Keratinocyte (primary cell): Measurements from ENCODE around the gene KIF13A. TPM values are rescaled to one million over a fixed set of nuclear protein-coding genes. Genes with fewer than 3 reads are reported as not detected.

Experiments used
- DNase-seq: peaks from one replicate; pipeline ENCODE4 v3.0.0-alpha.2; 2011; ENCODE audit warnings: low read depth, missing footprints, low spot score
- FAIRE-seq: peaks from 2 replicates; lab custom pipeline; 2011; peaks lifted over from hg19 to GRCh38; lab: Jason Lieb, UNC
- H2AFZ ChIP-seq: 2 replicates; pipeline ENCODE4 v1.6.0; 2012; ENCODE audit warnings: low read length, control low read depth, inconsistent platforms; ENCODE audit not compliant: control insufficient read depth
- H3K27ac ChIP-seq: 2 replicates; pipeline ENCODE4 v1.5.1; 2011; ENCODE audit warnings: low read length; ENCODE audit not compliant: control insufficient read depth, insufficient read depth
- H3K27me3 ChIP-seq: 3 replicates; pipeline ENCODE4 v1.6.0; 2011; ENCODE audit warnings: low read length; ENCODE audit not compliant: control insufficient read depth, insufficient read depth; ENCODE audit errors: extremely low read depth
- H3K36me3 ChIP-seq, 2 experiments: 2 replicates in 1 of 2; 3 replicates in 1 of 2; pipeline ENCODE4 v1.5.1; 2011; ENCODE audit warnings: low read length in 2 of 2, mild to moderate bottlenecking in 1 of 2; ENCODE audit not compliant: control insufficient read depth in 2 of 2, insufficient read depth in 2 of 2; ENCODE audit errors: extremely low read depth in 1 of 2
- H3K4me1 ChIP-seq: 3 replicates; pipeline ENCODE4 v1.5.1; 2011; ENCODE audit warnings: low read length; ENCODE audit not compliant: control insufficient read depth, insufficient read depth; ENCODE audit errors: extremely low read depth
- H3K4me2 ChIP-seq: 3 replicates; pipeline ENCODE4 v1.6.0; 2011; ENCODE audit warnings: low read depth, low read length; ENCODE audit not compliant: control insufficient read depth, insufficient read depth; ENCODE audit errors: extremely low read depth
- H3K4me3 ChIP-seq, 3 experiments: fragments of 200-600 bp in 1 of 3; sonication (generic) in 1 of 3; 2 replicates in 2 of 3; 3 replicates in 1 of 3; pipeline ENCODE4 v1.5.1; 2011 to 2016; ENCODE audit warnings: low read length in 3 of 3, mild to moderate bottlenecking in 3 of 3, control low read depth in 2 of 3, inconsistent platforms in 1 of 3, low read depth in 1 of 3, mixed read lengths in 1 of 3, mixed run types in 1 of 3, moderate library complexity in 1 of 3; ENCODE audit not compliant: control insufficient read depth in 2 of 3, insufficient read depth in 2 of 3; ENCODE audit errors: extremely low read depth in 1 of 3
- H3K79me2 ChIP-seq: 2 replicates; pipeline ENCODE4 v1.6.0; 2012; ENCODE audit warnings: low read length; ENCODE audit not compliant: control insufficient read depth, insufficient read depth
- H3K9ac ChIP-seq: 3 replicates; pipeline ENCODE4 v1.6.0; 2011; ENCODE audit warnings: low read length; ENCODE audit not compliant: control insufficient read depth, insufficient read depth; ENCODE audit errors: extremely low read depth
- H3K9me1 ChIP-seq: 3 replicates; pipeline ENCODE4 v1.6.0; 2011; ENCODE audit warnings: low read length; ENCODE audit not compliant: control insufficient read depth, insufficient read depth; ENCODE audit errors: extremely low read depth
- H3K9me3 ChIP-seq: 2 replicates; pipeline ENCODE4 v1.5.1; 2012; ENCODE audit warnings: low read depth, low read length; ENCODE audit not compliant: control insufficient read depth
- H4K20me1 ChIP-seq: 3 replicates; pipeline ENCODE4 v1.6.0; 2011; ENCODE audit warnings: low read length; ENCODE audit not compliant: control insufficient read depth, insufficient read depth; ENCODE audit errors: extremely low read depth
- EZH2 ChIP-seq: IDR thresholded peaks from one replicate; pipeline ENCODE4 v1.6.1; 2012; ENCODE audit warnings: inconsistent platforms, mild to moderate bottlenecking, low read length, moderate library complexity
- dilution Hi-C: fragments of 300-500 bp; cut with MboI; formaldehyde crosslinking; loops from one replicate; pipeline ENCODE4 v1.7.0; 2020; ENCODE audit warnings: low sequenced_read_pairs; ENCODE audit not compliant: extremely low pct_ligation_motif_present
- polyA plus RNA-seq, 5 experiments: library from polyadenylated mRNA; depleted of rRNA in 3 of 5; stranded (reverse) in 3 of 5; stranded (forward) in 1 of 5; unstranded in 1 of 5; fragments of >200 nt; gene quantifications; 1 replicate in 1 of 5; 2 replicates in 3 of 5; 3 replicates in 1 of 5; pipeline versions ENCODE4 v1.2.1 to v1.2.3, GENCODE V29; 2011 to 2012; ENCODE audit warnings: missing spikeins in 2 of 5, low read depth in 1 of 5, low replicate concordance in 1 of 5
- TF ChIP-seq, protein P1 (sequence below), 3 experiments: IDR thresholded peaks in 1 of 3; conservative IDR thresholded peaks in 1 of 3; optimal IDR thresholded peaks in 1 of 3; 2 replicates in 2 of 3; 3 replicates in 1 of 3; pipeline versions ENCODE3 to v1.5.1; 2011; ENCODE audit warnings: low read length in 3 of 3, mild to moderate bottlenecking in 3 of 3, moderate library complexity in 2 of 3, control low read depth in 1 of 3, inconsistent platforms in 1 of 3; ENCODE audit not compliant: insufficient read depth in 2 of 3; ENCODE audit errors: extremely low read depth in 1 of 3

KIF13A gene
- polyA plus RNA-seq, 1 donor (not counting 4 experiments of a cell fraction or from before 2014, with no cell fraction given): 96.2 TPM

DNA sequence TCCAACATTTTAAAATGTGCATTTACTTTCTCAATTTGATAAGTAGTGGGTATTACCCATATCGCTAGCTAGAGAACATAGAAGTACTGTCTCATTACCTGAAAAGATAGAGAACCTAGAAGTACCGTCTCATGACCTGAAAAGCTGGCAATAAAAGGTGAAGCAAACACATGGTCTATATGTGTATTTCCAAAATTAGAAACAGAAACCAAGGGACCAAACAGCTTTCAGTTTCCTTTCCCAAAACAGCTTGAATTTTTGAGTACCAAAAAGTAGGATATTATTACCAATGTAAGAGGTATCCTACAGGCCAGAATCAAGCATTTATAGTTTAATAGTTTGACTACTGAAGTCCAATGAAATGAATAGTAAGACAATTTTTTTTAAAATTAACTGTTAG lies 77.2 kb downstream of the KIF13A start:
- H3K9ac ChIP-seq: no peak overlapping the region
- H3K9me1 ChIP-seq: peaks cover 4% of the 10 kb centered on the region
- DNase-seq (no peak), FAIRE-seq (no peak)
- peaks cover 7% of the 10 kb centered on the region for H4K20me1 ChIP-seq
- H2AFZ ChIP-seq: no peak overlapping the region
- no peaks in the 10 kb centered on the region for H3K27me3 ChIP-seq
- H3K4me1 ChIP-seq: peaks cover 46% of the 10 kb centered on the region
- peaks cover 4 to 5% of the 10 kb centered on the region in 2 experiments for H3K36me3 ChIP-seq
- no peak overlapping the region for H3K27ac ChIP-seq
- TF ChIP-seq EZH2: no peak
- TF ChIP-seq, protein P1, sequence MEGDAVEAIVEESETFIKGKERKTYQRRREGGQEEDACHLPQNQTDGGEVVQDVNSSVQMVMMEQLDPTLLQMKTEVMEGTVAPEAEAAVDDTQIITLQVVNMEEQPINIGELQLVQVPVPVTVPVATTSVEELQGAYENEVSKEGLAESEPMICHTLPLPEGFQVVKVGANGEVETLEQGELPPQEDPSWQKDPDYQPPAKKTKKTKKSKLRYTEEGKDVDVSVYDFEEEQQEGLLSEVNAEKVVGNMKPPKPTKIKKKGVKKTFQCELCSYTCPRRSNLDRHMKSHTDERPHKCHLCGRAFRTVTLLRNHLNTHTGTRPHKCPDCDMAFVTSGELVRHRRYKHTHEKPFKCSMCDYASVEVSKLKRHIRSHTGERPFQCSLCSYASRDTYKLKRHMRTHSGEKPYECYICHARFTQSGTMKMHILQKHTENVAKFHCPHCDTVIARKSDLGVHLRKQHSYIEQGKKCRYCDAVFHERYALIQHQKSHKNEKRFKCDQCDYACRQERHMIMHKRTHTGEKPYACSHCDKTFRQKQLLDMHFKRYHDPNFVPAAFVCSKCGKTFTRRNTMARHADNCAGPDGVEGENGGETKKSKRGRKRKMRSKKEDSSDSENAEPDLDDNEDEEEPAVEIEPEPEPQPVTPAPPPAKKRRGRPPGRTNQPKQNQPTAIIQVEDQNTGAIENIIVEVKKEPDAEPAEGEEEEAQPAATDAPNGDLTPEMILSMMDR (optimal IDR thresholded peaks at IDR 0.05 in 1 of 3, IDR thresholded peaks at IDR 0.05 in 1 of 3, conservative IDR thresholded peaks at IDR 0.05 in 1 of 3; ENCODE audit: extremely low read depth in 1 of 3, insufficient read depth in 2 of 3, low read length in 3 of 3): no peak
- peaks cover 70% of the 10 kb centered on the region for H3K79me2 ChIP-seq
- dilution Hi-C loops: no loop called here
- no peak overlapping the region for H3K4me2 ChIP-seq
- H3K4me3 ChIP-seq: no peak overlapping the region
- H3K9me3 ChIP-seq: no peaks in the 10 kb centered on the region

DNA sequence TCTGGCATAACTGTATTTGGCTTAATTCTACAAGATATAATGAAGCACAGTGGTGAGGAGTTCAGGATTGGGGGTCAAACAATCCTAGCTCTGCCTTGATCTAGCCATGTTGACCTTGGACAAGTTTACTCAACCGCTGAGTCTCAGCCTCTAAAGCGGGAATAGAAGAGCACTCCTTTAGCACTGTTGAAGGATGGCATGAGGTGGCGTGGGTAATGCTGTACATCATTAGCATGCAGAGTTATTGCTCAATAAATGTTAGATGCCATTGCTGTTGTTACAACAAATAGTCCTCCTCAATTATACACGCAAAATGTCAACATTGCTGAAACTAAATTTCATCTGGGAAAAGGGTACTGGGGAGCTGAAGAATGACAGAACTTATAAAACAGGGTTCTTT lies 78.6 kb downstream of the KIF13A start:
- peaks cover 5% of the 10 kb centered on the region for H4K20me1 ChIP-seq
- TF ChIP-seq, protein P1 (optimal IDR thresholded peaks at IDR 0.05 in 1 of 3, IDR thresholded peaks at IDR 0.05 in 1 of 3, conservative IDR thresholded peaks at IDR 0.05 in 1 of 3; ENCODE audit: extremely low read depth in 1 of 3, insufficient read depth in 2 of 3, low read length in 3 of 3): no peak
- no peak for TF ChIP-seq EZH2
- H3K27ac ChIP-seq: peak overlapping the region; percentile 94
- peaks cover 6% of the 10 kb centered on the region for H3K9me1 ChIP-seq
- DNase-seq (no peak), FAIRE-seq (no peak)
- no peaks in the 10 kb centered on the region for H3K27me3 ChIP-seq
- H3K4me3 ChIP-seq: no peak overlapping the region
- H3K9me3 ChIP-seq: no peaks in the 10 kb centered on the region
- H3K4me2 ChIP-seq: no peak overlapping the region
- no peak overlapping the region for H2AFZ ChIP-seq
- dilution Hi-C loops: no loop called here
- peaks cover 0 to 5% of the 10 kb centered on the region in 2 experiments for H3K36me3 ChIP-seq
- no peak overlapping the region for H3K9ac ChIP-seq
- peaks cover 45% of the 10 kb centered on the region for H3K4me1 ChIP-seq
- peaks cover 69% of the 10 kb centered on the region for H3K79me2 ChIP-seq
